NCI-H1436 treated with DMSO at 0.1 percent for 48 hours (cell line): ENCODE results near the gene KCNA2.

Experiments
- DNase-seq: peaks from one replicate; lab custom pipeline; 2025; lab: John Stamatoyannopoulos, UW

KCNA2 gene

DNA sequence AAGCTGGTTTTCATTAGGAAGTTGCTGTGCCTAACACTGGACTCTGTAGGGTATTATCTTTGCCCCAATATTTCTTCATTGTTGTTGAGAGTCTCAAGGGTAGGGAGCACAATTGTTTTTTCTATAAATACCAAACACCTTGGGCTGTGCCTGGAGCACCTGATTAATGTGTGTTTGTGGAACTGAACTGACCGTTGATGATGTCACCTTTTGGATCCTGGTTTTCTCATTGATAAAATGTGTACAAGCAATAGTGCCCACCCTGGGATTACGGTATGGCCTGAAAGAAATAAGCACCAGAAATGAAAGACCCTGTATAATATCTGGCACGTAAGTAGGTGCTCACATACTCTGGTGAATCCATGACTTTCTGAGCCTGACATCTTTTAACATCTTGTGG is 39.3 kb downstream of the KCNA2 start:
- no peak for DNase-seq

DNA sequence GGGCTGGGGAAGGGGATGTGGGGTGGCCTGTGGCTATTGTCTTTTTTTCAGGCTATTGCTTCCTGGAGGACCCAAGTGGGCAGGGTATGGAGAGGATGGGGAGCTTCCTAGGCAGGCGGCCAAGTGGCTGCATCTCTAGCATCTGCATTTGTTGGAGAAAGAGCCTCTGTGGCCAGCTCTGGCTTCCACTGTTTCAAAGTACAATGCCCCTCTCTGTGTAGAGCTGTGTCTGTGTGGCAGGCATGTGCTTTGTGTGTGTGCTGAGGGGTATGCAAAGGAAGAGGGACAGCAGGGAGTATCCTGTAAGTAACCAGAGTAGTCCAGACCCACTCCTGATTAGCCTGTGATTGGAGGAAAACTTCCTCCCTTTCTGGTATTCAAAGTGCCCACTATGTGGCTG is 40.6 kb downstream of the KCNA2 start:
- no peak for DNase-seq

DNA sequence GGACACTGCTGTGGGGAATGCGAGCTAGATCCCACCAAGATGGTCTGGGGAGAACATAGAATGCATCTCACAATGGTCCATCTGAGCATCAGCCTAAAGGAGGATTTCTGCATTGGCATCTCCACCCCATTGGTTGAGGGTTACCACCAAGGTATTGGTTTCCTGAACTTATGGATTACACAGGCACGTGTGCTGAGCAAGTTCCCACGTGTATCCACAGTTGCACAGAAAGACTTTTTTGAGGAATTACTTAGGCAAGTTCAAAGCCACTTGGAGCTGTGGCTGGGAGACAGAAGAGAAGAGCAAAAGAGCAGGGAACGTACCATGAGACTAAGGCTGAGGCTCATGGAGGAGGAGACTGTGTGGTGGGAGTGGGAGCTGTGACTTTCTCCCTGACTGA is 43.1 kb downstream of the KCNA2 start:
- DNase-seq = no peak

GRCh38 chr1:110561596-110561995 is 44.6 kb downstream of the KCNA2 start:
- DNase-seq = no peak

DNA sequence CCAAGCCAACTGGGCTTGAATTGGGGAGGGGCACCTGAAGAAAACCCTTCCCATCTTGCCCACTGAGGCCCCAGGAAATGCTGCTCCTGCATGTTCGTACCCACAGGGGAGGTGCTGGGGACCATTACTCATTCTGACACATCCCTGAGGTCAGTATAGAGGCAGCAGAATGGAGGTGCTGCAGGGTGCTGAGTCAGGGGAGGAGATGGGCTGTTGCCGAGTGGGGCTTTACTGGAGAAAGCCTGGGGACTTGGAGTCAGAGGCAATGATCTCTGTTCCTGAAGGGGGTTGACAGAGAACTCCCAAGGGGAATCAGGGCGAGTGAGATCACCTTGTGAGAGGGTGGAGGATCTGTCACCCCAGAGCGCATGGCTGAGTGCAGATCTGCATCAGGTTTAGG is 47.0 kb downstream of the KCNA2 start:
- no peak for DNase-seq

DNA sequence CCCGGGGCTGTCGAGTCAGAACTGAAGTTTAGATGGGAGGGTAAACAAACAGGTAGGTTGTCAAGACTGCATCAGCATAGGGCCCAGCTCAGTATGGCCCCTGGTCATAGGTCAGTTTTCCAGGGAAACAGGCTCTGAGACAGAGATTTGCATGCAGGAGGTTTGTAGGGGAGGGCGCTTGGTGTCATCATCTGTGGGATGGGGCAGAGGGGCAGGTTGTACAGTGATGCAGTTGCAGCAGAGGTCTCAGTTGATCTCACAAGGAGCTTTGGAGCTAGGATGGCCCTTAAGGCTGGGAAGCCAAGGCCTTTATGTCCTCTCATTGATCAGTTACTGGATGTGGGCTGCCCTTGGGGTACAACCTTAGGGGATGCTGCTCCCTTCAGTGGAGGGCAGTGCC is 48.7 kb downstream of the KCNA2 start:
- DNase-seq = no peak

- no peak for DNase-seq
Measured at GRCh38 chr1:110556471-110556807, 49.7 kb downstream of the KCNA2 start.

DNA sequence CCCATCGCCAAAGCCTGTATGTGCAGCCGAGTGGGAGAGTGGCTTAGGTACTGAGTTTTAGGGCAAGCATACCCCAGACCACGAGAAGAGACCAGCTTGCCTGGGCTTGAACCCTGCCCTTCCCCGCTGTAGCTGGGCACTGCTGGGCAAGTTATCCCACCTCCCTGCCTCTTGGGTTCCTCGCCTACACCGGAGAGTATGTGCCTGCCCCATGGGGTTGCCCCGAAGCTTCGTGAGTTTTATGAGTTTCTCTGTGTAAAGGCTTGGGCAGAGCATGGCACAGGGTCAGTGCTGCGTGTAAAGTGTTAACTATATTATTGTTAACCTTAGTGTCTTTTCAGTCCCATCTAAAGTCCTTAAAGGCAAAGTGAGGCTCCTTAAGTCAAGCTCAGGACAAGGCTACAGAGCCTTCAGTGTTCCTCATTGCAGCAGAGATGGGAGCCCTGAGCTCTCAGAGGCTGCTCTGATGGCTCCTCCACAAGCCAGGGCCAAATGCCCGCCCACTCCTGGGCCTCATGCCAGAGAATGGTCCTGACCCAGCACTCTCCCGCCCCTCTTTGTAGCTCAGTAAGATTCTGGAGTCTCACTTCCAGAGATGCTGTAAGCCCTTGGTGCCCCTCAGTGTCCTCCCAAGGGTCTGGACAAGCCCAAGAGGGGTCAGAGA is 50.2 kb downstream of the KCNA2 start:
- no peak for DNase-seq

DNA sequence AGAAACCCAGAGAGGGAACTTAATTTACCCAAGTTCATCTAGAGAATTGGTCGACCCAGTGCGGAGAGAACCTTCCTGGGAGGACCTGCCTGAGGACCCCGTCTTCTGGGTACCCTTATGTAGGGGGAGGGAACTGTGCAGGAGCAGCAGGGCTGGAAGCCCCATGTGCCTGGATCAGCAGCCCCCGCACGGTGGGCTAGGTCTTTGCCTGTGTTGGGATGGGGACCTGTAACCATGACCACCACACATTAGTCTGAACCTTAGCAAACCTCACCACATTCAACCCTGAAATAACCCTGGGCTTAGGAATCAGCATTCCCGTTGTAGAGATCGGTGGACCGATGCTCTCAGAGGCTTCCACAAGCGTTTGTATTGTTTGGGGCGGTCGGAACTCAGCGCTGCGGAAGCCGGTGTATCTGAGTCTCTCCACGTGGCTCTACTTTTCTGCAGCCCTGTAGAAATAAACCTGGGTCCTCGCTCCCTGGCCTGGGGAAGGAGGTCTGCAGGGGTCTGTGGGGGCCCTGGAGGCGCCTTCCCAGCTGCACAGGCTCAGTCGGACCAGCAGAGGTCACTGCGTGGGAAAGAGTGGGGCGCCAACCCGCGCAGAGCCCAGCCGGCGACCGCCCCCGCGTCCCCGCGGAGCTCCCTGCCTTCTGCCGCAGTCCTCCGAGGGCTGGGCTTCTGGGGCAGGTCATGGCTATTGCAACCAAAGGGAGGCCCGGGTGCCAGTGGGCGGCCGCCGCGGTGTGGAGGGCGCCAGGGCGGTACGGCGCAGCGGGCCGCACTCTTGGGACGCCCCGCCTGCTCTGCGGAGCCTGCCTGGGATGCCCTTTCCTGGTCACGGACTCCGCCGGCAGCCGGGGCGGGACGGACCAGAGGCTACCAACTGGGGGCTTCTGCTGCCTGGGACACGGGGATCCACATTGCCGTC is 51.0 kb downstream of the KCNA2 start:
- no peak for DNase-seq

DNA sequence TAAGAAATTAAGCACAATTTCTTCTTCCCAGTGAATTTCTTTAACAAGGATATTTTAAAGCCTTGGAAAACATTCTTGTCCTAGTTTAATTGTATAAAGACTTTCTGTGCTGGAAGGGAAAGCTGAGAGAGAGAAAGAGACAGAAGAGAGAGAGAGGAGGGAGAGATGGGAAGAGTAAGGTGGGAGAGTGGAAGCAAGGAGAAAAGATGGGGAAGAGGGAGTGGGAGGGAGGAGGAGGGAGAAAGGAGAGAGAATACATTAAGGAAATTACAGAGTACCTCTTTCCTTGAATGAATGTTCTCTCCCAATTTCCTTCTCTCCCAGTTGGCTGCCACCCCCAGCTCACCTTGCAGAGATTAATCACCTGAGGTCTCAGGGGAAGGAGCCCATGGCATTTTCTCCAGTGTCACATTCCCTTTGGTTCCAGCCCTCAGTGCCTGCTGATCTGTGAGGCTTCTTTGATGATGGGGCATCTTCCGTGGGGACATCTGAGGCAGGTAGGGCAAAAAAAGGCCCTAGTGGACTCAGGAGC is 54.8 kb downstream of the KCNA2 start:
- no peak for DNase-seq

DNA sequence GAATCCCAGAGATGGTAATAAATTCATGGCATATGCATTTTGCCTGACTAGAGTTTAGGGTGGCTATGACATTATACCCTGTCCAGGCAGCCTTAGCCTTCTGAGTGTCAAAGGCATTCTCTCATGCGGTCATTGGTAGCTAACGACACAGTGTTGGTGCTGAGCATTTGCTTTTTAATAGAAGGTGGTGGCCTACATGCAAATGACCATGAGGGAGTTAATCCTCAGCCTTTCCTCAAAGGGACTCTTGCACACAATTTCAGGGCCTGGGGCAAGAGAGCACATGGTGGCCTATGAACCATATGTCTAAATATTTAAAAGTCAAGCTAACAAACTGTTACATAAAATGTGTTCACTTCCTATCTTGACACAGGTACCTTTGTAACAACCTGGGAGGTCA is 56.3 kb downstream of the KCNA2 start:
- no peak for DNase-seq

DNA sequence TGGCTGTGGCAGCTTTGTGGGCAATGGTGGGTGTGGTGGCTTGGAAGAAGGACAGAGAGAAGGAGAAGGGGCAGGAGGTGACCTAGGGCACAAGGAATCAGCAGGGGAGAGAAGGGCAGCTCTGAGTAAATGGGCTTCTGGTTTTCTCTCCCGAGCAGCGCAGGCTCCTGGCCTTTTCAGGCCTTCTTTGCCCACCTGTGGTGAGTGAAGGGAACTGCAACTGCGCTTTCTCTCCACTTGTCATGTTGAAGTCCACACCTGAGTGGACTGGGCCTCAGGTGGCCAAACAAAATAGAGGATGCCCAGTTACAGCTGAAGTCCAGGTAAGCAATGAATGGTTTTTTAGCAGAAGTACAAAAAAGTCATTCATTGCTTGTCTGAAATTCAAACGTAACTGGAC is 57.8 kb downstream of the KCNA2 start:
- no peak for DNase-seq

DNA sequence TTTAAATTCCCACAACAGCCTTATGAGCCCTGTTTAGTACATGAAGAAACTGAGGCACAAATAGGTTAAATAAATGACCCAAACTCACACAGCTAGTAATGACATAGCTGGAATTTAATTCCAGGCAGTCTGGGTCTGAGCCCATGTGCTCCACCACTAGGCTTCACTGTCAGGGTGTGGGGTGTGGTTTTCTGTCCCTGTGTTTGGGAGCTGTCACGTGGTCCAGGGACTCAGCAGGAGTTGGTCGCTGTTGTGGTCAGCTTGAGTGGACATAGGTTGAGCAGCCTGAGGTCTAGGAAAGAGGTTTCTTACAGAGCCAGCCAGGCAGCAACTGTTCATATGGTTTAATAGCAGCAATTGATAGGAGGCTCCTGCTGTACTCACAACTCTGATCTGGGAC is 59.1 kb downstream of the KCNA2 start:
- no peak for DNase-seq

DNA sequence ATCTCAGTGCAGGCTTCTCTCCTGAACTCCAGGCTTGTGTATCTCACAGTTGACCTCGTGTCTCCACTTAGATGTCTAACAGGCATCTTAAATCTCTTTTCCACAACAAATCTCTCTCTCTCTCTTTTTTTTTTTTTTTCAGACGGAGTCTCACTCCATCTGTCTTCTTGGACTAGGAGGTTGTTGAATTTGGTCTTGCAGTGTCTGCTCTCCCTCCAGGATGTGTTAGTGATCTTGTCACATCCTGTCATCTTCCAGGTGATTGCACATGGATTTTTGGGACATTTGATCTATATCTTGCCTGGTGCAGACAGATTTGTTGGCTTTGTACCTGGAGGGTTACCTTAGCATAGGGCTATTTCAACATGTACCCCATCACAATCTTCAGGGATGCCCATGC is 60.7 kb downstream of the KCNA2 start:
- DNase-seq = no peak

GRCh38 chr1:110544753-110545152 is 61.4 kb downstream of the KCNA2 start:
- DNase-seq = no peak
